AG08395 (cell line): Measurements from ENCODE around the gene PCDHGB7.
A peak's percentile ranks its signal among the peaks of the same experiment; 100 is the strongest.
"Not testable (repeated sequence)": the region's sequence is repeated elsewhere in the genome, so short reads cannot be mapped to it uniquely, and the experiment has no call there.

Experiments
- DNase-seq: peaks from one replicate; pipeline ENCODE4 v3.0.0; 2012; ENCODE audit warnings: mixed read lengths, low spot score

Gene PCDHGB7

GRCh38 chr5:141417494-141418172 is at the start of gene PCDHGB7:
Gene PCDHGB7, plus strand, starts transcription at chr5:141417677. Its CDS starts 183 bp downstream, at chr5:141417860.
- peak; percentile 72 for DNase-seq

DNA sequence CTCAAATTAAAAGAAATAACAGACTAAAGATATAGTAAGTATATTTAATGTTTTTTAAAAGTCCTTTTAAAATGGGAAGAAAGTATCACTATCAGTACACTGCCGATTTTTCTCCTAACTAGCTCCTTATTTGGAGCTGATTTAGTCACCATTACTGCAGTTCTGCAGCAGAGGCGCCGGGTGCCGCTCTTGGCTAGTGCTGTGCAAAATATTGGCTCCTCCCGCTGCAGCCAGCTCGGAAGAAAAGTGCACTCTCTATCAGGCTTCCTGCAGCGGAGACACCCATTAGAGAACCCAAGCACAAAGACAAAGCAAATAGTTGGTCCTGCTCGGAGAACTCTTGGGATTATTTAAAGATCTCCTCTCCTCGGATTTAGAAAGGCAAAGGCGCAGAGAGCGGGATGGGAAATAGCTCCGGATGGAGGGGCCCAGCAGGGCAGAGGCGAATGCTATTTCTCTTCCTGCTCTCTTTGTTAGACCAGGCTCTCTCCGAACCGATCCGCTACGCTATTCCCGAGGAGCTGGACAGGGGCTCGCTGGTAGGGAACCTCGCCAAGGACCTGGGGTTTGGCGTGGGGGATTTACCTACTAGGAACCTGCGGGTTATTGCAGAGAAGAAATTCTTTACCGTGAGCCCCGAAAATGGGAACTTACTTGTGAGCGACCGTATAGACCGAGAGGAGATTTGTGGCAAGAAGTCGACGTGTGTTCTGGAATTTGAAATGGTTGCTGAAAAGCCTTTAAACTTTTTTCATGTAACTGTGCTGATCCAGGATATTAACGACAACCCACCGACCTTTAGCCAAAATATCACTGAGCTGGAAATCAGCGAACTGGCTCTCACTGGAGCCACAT is 47.3 kb upstream of the PCDHGB7 start, which contains the start of gene PCDHGB3:
PCDHGB3 (plus strand) TSS at position 249 of the 855 bp plus-strand sequence; CDS start at position 402, 153 bp downstream.
- peak; percentile 69 for DNase-seq

GRCh38 chr5:141371572-141372475 is 45.7 kb upstream of the PCDHGB7 start:
- DNase-seq: no peak

GRCh38 chr5:141373673-141374317 is 43.7 kb upstream of the PCDHGB7 start, which contains the start of gene PCDHGA6:
Gene PCDHGA6, plus strand, starts transcription at chr5:141373891. Its CDS starts 193 bp downstream, at chr5:141374084.
- no peak for DNase-seq

DNA sequence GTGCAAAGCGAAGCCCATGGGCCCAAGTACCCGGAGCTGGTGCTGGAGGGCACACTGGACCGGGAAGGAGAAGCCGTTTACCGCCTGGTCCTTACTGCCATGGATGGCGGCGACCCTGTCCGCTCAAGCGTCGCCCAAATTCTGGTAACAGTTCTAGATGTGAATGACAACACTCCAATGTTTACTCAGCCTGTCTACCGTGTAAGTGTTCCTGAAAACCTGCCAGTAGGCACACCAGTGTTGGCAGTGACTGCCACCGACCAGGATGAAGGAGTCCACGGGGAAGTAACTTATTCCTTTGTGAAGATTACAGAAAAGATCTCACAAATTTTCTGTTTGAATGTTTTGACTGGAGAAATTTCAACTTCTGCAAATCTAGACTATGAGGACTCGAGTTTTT is 42.9 kb upstream of the PCDHGB7 start:
- DNase-seq: no peak

GRCh38 chr5:141375444-141376155 is 41.9 kb upstream of the PCDHGB7 start:
- not testable (repeated sequence) for DNase-seq

GRCh38 chr5:141382469-141383294 is 34.8 kb upstream of the PCDHGB7 start, which contains the start of gene PCDHGA7:
Gene PCDHGA7, plus strand, starts transcription at chr5:141382742. Its CDS starts 158 bp downstream, at chr5:141382900.
- DNase-seq: peak; percentile 42

- no peak for DNase-seq
Observed at GRCh38 chr5:141383345-141383744, 34.1 kb upstream of the PCDHGB7 start.

GRCh38 chr5:141384471-141385267 is 32.8 kb upstream of the PCDHGB7 start:
- no peak for DNase-seq

DNA sequence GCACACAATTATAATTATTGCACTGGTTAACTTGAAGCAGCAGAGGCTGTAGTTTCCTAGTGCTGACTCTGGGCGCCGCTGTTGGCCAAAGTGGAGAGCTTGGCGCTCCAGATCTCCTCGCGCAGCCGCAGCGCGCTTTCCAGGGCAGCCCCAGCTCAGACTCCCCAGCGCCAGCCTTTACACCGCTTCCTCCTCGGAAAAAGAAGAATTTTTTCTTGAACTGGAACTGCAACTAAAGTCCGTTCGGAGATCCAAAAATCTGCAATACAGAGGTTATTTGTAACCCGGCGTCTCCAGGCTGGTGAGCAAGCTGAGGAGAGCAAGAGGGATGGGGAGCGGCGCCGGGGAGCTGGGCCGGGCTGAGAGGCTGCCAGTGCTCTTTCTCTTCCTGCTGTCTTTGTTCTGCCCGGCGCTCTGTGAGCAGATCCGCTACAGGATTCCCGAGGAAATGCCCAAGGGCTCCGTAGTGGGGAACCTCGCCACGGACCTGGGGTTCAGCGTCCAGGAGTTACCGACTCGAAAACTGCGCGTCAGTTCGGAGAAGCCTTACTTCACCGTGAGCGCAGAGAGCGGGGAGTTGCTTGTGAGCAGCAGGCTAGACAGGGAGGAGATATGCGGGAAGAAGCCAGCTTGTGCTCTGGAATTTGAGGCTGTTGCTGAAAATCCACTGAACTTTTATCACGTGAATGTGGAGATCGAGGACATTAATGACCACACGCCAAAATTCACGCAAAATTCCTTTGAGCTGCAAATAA is 29.7 kb upstream of the PCDHGB7 start, which contains the start of gene PCDHGB4:
PCDHGB4 (plus strand) TSS at position 142 of the 755 bp plus-strand sequence; CDS start at position 329, 187 bp downstream.
- peak; percentile 29 for DNase-seq

DNA sequence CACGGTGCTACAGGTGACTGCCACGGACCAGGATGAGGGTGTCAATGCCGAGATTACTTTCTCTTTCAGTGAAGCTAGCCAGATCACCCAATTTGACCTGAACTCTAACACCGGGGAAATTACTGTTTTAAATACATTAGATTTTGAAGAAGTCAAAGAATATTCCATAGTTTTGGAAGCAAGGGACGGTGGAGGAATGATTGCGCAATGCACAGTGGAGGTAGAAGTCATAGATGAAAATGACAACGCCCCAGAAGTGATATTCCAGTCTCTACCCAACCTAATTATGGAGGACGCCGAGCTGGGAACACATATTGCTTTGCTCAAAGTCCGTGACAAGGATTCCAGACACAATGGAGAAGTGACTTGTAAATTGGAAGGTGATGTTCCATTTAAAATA is 28.8 kb upstream of the PCDHGB7 start:
- DNase-seq: no peak

GRCh38 chr5:141389153-141390042 is 28.1 kb upstream of the PCDHGB7 start:
- no peak for DNase-seq

GRCh38 chr5:141392429-141393198 is 24.9 kb upstream of the PCDHGB7 start, which contains the start of gene PCDHGA8:
Gene PCDHGA8, plus strand, starts transcription at chr5:141392633. Its CDS starts 181 bp downstream, at chr5:141392814.
- no peak for DNase-seq

GRCh38 chr5:141393267-141393666 is 24.2 kb upstream of the PCDHGB7 start:
- no peak for DNase-seq

DNA sequence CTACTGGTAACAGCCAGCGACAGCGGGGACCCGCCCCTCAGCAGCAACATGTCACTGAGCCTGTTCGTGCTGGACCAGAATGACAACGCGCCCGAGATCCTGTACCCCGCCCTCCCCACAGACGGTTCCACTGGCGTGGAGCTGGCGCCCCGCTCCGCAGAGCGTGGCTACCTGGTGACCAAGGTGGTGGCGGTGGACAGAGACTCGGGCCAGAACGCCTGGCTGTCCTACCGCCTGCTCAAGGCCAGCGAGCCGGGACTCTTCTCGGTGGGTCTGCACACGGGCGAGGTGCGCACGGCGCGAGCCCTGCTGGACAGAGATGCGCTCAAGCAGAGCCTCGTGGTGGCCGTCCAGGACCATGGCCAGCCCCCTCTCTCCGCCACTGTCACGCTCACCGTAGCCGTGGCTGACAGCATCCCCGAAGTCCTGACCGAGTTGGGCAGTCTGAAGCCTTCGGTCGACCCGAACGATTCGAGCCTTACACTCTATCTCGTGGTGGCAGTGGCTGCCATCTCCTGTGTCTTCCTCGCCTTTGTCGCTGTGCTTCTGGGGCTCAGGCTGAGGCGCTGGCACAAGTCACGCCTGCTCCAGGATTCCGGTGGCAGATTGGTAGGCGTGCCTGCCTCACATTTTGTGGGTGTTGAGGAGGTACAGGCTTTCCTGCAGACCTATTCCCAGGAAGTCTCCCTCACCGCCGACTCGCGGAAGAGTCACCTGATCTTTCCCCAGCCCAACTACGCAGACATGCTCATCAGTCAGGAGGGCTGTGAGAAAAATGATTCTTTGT is 22.9 kb upstream of the PCDHGB7 start:
- DNase-seq: not testable (repeated sequence)
